Non-pigmented ciliary epithelial cell (primary cell): ENCODE data around the gene RAB26.

Source experiments
- DNase-seq: peaks from one replicate; pipeline ENCODE4 v3.0.0-alpha.2; 2010; ENCODE audit warnings: low read depth

RAB26 gene

DNA sequence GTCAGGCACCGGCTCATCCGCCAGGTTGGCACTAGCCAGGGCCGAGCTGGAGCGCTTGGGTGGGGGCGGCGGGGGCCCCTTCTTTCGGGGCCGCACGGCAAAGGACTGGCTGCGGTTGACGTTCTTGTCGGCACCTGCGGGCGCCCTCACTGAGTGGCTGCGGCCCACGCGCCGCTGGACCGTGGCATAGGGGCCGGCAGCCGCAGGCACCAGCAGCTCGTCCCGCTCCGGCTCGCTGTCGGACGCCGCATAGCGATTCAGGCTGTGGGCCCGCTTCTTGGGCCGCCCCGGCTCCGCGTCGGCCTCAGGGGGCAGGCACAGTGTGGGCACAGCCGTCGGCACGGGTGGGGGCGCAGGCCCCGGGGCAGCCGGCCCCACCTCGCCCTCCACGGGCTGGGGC is 32.0 kb downstream of the RAB26 start:
- DNase-seq = no peak

DNA sequence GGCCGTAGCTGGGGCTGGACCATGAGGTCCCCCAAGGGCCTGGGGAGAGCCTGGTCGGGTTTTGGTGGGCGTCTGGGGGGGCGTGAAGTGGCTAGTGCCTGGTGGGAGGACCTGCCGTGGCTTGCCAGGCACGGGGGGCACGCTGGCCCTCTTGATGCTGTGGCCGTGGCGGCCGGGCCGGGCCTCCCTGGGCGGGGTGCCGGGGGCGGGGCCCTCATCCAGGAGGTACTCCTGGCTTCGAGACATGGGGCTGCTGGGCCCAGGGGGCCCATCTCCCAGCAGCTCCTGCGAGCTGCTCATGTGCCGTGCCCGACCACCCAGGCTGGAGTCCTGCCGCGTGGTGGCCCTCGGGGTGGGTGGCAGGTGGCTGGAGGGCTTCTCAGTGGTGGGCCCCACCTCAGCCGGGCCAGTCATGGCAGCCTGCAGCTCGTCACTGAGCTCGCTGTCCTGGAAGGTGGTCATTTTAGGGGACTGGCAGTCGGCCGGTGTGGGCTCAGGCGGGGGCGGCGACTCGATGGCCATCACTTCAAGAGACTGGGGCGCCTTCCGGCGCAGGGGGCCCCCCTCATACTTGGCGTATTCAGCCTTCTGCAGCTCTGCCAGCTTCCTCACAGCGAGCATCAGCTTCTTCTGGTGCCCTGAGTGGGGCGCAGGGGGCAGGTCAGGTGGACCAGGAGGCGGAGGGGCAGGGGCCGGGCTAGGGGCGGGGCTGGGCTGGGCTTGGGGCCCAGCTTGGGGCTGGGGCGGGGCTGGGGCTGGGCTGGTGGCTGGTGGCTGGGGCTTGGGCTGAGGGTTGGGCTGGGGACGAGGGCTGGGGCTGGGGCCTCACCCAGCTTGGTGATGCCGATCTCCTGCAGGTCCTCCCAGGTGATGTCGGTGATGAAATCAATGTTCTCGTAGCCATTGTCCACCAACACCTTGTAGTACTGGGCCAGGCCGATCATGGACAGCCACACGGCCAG is 32.8 kb downstream of the RAB26 start:
- no peak for DNase-seq

DNA sequence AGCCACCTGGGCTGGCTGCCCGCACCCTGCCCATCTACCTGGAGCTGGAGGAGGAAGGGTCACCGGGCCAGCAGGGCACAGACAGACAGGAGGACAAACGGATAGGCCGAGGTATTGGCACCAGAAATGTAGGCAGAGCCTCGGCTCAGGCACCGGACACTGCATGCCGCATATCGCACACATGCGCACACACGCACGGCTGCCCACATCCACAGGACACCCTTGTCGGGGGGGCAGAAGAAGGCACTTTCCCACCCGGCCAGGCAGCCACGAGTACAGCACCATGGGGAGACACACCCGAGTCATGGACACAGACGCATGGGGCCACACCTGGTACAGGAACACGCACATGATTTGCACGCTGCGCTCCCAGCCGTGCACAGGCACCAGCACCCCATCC is 33.5 kb downstream of the RAB26 start:
- no peak for DNase-seq

DNA sequence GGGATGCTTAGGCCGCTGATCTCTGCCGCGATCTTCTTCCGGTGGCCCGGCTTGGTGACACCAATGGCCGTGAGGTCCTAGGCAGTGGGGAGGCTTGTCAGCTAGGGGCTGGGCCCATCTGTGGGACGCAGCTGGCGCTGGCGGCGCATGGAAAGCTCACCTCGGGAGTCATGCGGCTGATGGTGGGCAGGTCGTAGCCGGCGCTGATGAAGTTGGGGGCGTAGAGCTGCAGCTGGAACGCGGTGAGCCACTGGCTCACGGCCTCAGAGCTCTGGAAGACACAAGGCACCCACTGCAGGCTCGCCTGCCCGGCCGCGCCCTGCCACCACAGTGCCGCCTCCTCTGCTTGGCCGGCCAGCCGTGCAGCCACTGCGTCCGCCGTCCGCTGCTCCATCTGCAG is 35.2 kb downstream of the RAB26 start:
- DNase-seq = no peak

DNA sequence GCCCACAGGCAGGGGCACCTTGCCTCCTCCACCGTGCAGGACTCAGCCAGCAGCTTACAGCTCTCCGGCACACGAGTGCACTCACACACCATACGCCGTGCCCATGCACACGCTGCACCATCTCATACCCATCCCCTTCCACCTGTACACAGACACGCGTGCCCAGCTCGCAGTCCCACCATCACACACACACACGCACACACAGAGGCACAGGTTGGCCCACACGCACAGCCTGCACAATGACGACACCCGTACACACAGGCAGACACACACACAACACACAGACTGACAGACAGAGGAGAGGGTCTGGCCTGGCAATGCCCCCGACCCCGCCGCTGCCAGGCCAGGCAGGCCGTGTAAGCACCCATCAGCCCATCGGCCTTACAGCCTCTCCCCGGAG is 35.9 kb downstream of the RAB26 start:
- DNase-seq = no peak

DNA sequence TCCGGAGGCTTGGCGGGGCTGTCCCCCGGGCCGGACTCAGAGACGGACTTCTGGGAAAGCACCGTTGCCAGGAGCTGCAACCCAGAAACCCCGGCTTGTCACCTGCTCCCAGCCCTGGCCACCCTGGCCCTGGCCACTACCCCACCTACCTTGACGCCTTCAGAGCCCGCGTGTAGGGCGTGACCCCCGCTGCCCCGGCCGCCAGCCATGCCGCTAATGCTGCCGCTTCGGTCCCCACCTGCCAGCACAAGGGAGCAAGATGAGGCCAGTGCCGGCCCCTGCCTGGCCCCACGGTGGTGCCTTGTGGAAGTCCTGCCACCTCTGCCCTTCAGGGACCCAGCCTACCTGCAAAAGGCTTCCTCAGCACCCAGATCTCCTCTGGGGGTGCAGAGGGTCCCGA is 36.5 kb downstream of the RAB26 start:
- DNase-seq = no peak

DNA sequence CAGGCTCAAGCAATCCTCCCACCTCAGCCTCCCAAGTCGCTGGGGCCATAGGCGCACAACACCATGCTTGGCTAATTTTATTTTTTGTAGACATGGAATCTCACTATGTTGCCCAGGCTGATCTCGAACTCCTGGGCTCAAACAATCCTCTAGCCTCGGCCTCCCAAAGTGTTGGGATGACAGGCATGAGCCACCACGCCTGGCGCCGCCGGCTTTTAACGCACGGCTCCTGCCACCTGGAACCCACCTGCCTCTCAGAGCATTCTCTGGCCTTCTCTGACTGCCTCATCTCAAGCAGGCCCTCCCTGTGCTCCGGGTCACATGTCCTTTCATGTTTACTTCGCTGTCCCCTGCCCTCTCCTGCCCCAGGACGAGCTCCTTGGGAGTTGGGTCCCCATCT is 37.6 kb downstream of the RAB26 start:
- DNase-seq = no peak

DNA sequence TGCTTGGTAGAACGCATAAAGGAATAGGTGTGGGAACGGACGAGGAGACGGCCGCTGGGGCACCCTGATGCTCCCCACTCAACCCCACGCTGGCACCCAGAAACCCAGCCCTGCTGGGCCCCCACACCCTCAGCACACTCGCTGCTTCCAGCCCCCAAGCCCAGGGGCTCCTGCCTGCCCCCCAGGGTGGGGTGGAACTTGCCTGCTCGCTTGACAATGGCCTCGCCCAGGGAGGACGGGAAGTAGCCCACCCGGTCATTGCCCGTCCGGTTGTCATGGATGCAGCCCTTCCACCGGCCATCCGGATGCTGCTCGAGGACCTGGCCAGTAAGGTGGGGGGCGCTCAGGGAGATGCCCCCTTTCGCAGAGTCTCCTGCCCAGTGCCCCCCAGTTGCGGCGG is 38.1 kb downstream of the RAB26 start:
- no peak for DNase-seq

DNA sequence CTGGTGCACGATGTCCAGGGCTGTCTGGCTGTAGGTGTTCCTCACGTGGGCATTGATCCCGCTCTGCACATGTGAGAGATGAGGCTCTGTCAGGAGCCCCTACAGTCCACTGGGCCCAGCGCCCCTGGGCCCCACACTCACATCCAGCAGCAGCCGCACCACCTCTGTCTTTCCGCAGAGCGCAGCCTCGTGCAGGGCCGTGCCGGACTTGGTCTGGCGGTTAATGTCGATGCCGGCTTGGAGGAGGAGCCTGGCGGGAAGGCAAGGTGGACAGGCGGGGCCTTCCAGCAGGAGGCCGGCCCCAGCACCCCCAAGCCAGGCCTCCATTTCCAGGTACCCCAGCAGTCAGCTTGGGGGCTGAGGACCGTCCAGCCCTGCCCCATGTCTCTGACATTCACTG is 38.8 kb downstream of the RAB26 start:
- no peak for DNase-seq

DNA sequence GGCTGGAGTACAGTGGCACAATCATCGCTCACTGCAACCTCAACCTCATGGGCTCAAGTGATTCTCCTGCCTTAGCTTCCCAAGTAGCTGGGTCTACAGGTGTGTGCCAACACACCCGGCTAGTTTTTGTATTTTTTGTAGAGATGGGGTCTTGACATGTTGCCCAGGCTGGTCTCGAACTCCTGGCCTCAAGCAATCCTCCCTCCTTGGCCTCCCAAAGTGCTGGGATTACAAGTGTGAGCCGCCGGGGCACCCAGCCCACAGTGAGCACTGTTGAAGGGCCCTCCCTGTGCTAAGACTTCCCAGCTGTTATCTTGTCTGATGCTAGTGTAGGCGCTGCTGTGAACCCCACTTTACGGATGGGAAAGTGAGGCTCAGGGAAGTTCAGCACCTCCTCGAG is 40.0 kb downstream of the RAB26 start:
- no peak for DNase-seq

DNA sequence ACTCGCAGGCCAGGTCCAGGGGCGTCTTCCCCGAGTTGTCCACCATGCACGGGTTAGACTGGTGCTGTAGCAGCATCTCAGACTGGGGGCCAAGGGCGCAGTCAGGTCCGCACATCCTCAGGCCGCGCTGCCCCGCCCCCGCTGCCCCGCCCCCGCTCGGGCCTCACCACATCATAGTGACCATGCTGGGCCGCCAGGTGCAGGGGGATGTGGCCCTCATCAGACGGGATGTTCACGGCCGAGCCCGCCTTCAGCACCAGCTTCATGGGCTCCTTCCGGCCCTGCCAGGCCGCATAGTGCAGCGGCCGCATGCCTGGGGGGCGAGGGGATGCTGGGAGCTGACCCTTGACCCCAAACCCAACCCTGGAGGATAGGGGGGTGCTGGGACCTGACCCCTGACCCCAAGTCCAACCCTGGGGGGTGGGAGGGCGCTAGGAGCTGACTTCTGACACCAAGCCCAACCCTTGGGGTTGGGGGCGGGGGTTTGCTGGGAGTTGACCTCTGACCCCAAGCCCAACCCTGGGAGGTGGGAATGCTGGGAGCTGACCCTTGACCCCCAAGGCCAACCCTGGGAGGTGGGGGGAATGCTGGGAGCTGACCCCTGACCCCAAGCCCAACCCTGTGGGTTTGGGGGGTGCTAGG is 40.9 kb downstream of the RAB26 start:
- DNase-seq = no peak

DNA sequence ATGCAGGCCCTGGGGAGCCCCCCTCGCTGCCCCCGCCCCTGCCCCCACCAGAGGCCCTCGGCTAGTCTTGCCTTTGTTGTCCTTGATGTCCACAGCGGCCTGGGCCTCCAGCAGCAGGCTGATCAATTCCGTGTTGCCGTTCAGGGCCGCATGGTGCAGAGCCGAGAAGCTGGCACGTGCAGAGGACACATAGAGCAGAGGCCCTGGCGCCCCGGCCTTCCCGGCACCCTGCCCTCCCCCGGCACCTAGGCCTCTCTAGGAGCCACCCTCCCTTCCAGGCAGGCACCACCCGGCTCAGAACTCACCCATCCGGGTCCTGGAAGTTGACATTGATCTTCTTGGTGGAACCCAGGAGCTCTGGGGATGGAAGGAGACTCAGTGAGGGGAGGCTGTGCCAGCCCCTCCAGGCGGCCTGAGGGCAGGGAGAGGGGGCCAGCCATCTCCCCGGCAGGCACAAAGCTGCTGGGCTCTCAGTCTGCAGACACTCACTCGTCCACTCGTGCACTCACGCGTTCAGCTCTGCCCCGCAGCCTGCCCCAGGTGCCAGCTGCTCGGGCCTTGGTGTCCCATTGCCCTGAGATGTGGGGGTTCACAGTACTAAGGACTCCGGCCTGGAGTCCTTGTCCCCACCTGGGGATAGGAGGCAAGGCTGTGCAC is 41.7 kb downstream of the RAB26 start:
- no peak for DNase-seq

DNA sequence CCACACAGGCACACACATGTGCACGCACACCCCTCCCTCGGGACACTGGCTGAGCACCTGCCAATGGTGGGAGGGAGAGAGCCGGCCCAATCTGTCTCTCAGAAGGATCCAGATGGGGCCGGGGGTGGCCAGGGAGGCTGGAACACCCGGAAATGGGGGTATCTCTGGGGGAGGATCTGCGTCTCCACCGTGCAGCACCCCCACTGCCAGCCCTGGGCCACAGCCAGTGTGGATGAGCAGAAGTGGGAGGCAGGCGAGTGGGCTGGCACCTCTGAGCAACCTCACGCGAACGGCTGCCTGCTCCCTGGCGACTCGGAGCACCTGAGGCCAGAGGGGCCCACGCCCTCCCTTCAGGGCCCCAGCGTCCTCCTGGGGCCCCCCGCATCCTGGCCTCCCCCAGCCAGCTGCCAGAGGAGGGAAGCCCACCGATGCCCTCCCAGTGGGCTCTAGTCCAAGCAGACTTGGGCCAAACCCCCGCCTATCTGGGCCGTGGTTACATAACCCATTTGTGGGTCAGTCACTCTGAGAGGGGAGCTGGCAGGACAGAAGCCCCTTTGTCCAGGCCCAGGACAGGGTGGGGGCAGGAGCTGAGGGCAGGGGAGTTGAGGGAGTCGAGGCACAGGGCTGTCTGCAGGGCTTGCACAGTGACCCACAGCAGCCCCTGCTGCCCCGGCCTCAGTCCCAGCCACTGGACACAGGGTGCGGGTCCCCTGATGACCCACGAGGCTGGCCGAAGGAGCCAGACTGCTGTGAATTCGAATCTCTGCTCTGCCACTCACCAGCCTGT is 42.4 kb downstream of the RAB26 start:
- no peak for DNase-seq

DNA sequence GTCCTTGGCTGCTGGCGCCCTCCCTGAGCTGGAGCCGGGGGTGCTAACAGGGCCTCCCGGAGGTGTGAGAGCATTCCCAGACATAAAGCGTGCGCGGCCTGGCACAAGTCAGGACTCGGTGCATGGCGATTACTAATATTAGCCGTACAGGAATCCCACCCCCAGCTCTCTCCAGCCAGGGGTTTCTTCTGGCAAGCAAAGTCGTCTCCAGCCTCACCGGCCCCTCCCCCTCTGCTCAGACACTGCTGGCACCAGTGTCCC is 43.0 kb downstream of the RAB26 start:
- DNase-seq = no peak

DNA sequence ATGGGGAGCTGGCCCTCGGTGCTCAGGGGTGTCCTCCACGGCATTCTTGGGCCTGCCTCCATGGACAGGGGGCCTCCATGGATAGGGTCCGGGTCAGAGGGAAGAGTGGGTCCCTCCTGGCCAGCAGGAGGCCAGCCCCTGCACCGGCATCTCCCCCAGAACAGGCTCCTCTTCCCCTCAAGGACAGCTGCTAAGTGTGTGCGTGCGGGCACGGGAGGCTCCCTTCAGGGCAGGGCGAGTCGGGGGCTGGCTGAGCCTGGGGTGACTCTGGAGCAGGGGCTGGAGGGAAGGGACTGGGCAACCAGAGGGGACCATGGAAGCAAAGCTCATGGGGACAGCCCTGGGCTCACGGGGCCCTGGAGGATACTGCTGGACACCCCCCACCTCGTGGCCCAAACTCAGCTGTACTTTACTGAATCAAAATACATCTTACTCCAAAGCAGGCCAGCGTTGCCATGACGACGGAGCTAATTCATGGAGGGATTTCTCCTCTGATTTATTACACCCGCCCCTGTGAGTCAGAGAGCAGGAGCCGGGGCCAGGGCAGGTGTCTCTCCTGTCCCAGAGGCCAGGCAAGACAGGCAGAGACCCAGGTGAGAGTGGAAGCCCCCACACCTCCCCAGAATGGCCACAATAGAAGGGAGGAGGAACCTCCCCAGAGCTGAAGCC is 45.9 kb downstream of the RAB26 start:
- DNase-seq = no peak

DNA sequence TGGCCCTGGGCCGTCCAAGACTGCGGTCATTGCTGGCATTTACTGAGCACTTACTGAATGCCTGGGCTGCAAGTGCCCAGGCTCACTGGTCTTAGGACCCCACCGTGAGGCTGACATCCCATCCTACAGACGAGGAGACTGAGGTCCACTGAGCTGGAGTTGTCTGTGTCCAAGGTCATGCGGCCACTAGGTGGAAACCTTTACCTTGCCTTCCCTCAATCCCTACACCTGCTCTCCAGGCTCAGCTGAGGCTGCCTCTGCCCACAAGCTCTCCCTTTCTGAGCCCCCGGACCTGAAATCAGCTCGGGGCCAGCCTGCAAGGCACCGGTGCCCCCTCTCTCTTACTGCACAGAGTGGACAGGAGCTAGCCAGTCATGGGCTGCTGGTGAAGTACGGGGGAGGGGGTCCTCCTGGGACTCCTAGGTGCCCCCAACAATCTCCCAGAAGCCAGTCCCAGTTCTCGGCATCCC is 46.5 kb downstream of the RAB26 start:
- no peak for DNase-seq

DNA sequence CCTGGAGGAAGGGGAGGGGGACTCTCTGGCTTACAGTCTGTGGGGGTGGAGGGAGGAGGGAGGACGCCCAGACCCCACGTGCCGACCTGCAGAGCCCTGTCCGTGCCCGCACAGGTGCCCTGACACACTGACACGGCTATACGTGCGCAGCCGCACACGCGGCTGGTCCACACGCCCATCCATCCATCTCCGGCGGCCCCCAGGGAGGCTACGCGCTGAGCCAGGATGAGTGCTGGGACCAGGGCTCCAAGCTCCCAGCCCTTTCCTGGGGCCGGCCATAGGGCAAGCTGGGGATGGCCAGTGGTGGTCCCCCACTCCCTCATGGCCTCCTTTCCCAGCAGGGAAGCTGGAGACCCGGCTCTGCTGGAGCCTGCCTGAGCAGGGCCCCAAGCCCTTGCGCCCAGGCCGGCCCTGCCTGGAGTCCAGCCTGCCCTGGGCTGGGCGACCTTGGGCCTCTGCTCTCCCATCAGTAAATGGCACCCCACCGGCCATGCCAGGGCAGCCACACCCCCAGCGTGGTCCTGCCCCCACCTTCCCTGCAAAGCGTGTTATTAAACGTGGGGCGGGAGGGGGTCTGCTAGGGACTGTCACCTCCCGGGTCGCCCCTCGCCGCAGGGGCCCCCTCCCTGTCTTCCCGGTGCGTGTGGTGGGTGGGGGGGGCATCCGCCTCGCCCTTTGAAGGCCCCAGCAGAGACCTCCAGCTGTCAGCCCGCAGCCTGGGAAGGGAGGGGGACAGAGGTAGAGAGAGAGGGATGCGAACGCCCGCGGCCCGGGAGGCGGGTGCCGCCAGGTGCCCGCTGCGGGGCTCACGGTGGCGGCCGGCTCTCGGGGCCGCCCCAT is 47.1 kb downstream of the RAB26 start:
- DNase-seq = no peak

DNA sequence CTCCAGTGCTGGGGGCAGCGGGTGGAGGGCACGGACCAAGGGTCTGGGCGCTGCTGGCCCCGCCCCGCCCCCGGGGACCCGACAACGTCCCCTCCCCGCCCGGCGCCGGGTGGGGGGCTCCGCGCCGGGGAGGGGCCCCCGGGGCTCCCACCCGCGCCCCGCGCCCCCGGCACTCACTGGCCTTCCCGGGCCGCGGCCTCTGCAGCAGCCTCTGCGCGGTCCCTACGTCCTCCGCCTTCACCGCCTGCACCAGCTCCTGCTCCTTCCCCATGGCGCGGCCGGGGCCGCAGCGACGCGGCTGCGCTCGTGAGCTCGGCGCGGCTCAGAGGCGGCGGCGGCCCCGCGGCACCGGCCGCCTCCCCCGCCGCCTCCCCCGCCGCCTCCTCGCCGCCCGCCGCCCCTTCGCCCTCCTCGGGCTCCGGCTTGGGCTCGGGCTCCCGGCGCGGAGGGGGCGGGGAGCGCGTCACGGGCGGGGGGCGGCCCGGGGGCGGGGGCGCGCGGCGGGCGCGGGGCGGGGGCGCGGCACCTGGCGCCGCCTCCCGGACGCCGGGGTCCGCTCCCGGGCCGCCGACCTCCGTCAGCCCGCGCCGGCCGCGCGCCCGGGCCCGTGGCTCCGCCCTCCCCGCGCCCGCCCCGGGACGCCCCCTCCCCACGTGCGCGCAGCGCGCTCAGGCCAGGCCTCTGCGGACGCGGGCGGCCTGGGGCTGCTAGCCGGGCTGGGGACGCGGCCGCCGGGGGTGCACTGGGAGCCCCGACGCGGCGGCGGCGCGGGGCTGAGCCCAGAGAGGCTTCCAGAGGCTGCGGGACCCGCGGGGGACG is 47.9 kb downstream of the RAB26 start, which contains the start of gene CASKIN1:
TSS of gene CASKIN1 (minus strand) at position 444 of the 819 bp plus-strand sequence. CDS start at position 271, 173 bp downstream.
- DNase-seq = no peak

DNA sequence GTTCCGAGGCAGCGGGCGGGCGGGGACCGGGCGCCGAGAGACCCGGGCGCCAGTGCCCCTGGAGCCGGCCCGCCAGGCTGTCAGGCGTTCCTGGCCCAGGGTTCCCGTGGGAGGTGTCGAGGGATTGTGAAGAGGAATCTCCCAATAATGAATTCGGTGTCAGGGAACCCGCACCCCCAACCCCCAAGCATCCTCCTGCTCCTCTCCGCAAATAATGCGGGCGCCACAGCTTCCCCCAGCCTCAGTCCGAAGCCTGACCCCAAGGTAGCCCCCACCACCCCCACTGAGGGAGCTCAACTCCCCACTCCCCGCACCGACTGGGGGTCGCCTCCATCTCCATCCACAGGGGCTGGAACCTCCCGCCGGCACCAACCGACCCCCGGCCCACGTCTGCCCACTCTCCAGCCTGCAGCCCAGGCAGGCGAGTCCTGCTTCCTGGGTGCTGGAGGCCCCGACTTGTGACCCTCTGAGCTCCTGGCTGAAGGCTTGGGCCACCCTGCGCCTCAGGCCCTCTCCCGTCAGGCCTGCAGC is 48.6 kb downstream of the RAB26 start:
- no peak for DNase-seq

DNA sequence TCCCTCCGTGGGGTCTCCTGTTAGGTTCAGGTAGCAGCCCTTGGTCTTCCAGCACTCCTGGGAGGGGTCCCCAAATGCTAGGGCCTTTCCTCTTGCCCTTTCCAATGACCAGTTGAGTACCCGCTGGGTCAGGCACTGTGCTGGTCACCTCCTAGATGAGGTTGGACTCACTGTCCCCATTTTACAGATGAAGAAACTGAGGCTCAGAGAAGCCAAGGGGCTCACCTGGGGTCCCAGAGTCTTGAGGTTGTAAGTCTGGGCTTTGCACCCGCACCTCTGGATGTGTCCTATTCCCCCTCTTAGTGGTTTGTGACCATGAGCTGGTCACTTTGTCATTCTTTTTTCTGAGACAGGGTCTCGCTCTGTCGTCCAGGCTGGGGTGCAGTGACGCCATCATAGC is 49.3 kb downstream of the RAB26 start:
- DNase-seq = no peak
